Kidney (tissue), 14 donors: ENCODE results near the gene VDR. TPM values are rescaled to one million over a fixed set of nuclear protein-coding genes. Genes with fewer than 3 reads are reported as not detected.

Experiments
- DNase-seq, 5 donors: peaks; one replicate each; pipeline ENCODE4 v3.0.0-alpha.2; 2013 to 2020
- FAIRE-seq: peaks from 2 replicates; lab custom pipeline; 2012; peaks lifted over from hg19 to GRCh38; lab: Jason Lieb, UNC
- H3K27ac ChIP-seq, 2 donors: one replicate each; pipeline ENCODE4 v1.7.0; 2013; ENCODE audit warnings: low read depth in 2 of 2, low read length in 2 of 2, inconsistent platforms in 1 of 2
- H3K27me3 ChIP-seq: one replicate; pipeline ENCODE4 v1.7.1; 2013; ENCODE audit warnings: low read length, inconsistent platforms; ENCODE audit not compliant: control insufficient read depth, insufficient read depth
- H3K36me3 ChIP-seq, 3 donors: one replicate each; pipeline versions ENCODE4 v1.7.0 to v1.7.1; 2013; ENCODE audit warnings: low read length in 3 of 3, control low read depth in 1 of 3, inconsistent platforms in 1 of 3; ENCODE audit not compliant: insufficient read depth in 3 of 3, control insufficient read depth in 2 of 3
- H3K4me1 ChIP-seq, 3 donors: one replicate each; pipeline versions ENCODE4 v1.7.0 to v1.7.1; 2013; ENCODE audit warnings: low read length in 3 of 3, inconsistent platforms in 1 of 3, low read depth in 1 of 3; ENCODE audit not compliant: control insufficient read depth in 2 of 3, insufficient read depth in 2 of 3
- H3K4me3 ChIP-seq, 3 donors: one replicate each; pipeline versions ENCODE4 v1.7.0 to v1.8.1; 2013; ENCODE audit warnings: low read length in 3 of 3, control low read depth in 1 of 3, inconsistent platforms in 1 of 3
- H3K9ac ChIP-seq, 3 donors: one replicate each; pipeline versions ENCODE4 v1.7.0 to v1.7.1; 2013; ENCODE audit warnings: low read length in 3 of 3, control low read depth in 1 of 3, inconsistent platforms in 1 of 3
- H3K9me3 ChIP-seq, 3 donors: one replicate each; pipeline versions ENCODE4 v1.7.0 to v1.7.1; 2013; ENCODE audit warnings: low read length in 3 of 3, control low read depth in 1 of 3, inconsistent platforms in 1 of 3; ENCODE audit not compliant: control insufficient read depth in 2 of 3, insufficient read depth in 1 of 3
- intact Hi-C: fragments of 100-400 bp; cut with DNase I; formaldehyde crosslinking; loops from one replicate; pipeline ENCODE4 v1.11.1; 2022
- polyA plus RNA-seq: library from polyadenylated mRNA; stranded (reverse); fragments of 350-450 nt; fragmentation: Illumina TruSeq; extraction: RNeasy Lipid Tissue Mini Kit (QIAGEN cat#74804); gene quantifications from one replicate; pipeline ENCODE4 v1.2.3, GENCODE V29; 2014; ENCODE audit warnings: low read depth, low replicate concordance; ENCODE audit not compliant: insufficient read depth
- total RNA-seq: library from RNA; stranded (reverse); fragmentation: NEBNext Ultra II Directional; extraction: Animal tissue kit (Norgen Biotek cat#: 25700); gene quantifications from one replicate; pipeline ENCODE4 v1.2.1, GENCODE V29; 2021
- TF ChIP-seq, protein P1 (sequence below): IDR thresholded peaks from 3 replicates; pipeline ENCODE4 v1.5.1; 2012; ENCODE audit warnings: mild to moderate bottlenecking, moderate library complexity, borderline replicate concordance; ENCODE audit not compliant: insufficient read depth; ENCODE audit errors: extremely low read depth
- donor health status: control.
- donor health status: control.
- donor health status: control.
- donor health status: control.
- donor health status: control.
- donor health status: DM: yes; HTN: yes; CAD: no.
- donor health status: Normal renal cell carcinoma (clear cell type).

Gene VDR
- total and polyA plus RNA-seq, 2 donors from 2014 or later: 14.8 to 19.1 TPM

- TF ChIP-seq, protein P1, sequence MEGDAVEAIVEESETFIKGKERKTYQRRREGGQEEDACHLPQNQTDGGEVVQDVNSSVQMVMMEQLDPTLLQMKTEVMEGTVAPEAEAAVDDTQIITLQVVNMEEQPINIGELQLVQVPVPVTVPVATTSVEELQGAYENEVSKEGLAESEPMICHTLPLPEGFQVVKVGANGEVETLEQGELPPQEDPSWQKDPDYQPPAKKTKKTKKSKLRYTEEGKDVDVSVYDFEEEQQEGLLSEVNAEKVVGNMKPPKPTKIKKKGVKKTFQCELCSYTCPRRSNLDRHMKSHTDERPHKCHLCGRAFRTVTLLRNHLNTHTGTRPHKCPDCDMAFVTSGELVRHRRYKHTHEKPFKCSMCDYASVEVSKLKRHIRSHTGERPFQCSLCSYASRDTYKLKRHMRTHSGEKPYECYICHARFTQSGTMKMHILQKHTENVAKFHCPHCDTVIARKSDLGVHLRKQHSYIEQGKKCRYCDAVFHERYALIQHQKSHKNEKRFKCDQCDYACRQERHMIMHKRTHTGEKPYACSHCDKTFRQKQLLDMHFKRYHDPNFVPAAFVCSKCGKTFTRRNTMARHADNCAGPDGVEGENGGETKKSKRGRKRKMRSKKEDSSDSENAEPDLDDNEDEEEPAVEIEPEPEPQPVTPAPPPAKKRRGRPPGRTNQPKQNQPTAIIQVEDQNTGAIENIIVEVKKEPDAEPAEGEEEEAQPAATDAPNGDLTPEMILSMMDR: no peak
- no peak overlapping the region for H3K9ac ChIP-seq
- H3K27me3 ChIP-seq: no peaks in the 10 kb centered on the region
- DNase-seq: no peak
- H3K4me1 ChIP-seq: peaks cover 0 to 3% (median 0%) of the 10 kb centered on the region in 3 donors
- intact Hi-C loops: no loop called here
- no peaks in the 10 kb centered on the region for H3K9me3 ChIP-seq
- no peak overlapping the region for H3K27ac ChIP-seq
- no peak overlapping the region for H3K4me3 ChIP-seq
- H3K36me3 ChIP-seq: peaks cover 0 to 16% (median 2%) of the 10 kb centered on the region in 3 donors
- FAIRE-seq: no peak
These were observed 47.8 kb downstream of the VDR start for GRCh38 chr12:47856721-47857575.

DNA sequence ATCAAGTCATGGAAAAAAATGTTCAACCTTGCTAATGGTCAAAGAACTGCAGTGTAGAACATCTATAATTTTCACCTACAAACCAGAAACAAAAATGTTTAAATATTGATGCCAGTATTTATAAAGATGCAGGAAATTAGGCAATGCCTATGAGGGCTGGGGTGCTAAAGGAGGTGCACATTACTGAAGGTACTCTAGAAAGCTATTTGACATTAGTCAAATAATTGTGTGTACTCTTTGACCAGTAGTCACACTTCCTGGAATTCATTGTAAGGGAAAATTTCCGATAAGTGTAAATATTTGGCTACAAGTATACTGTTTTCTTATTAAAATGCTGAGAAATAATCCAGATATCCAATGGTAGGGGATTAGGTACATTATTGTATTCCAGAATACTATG, 48.7 kb downstream of the VDR start:
- peaks cover 0 to 19% (median 2%) of the 10 kb centered on the region in 3 donors for H3K36me3 ChIP-seq
- DNase-seq (no peak), FAIRE-seq (no peak)
- no peaks in the 10 kb centered on the region for H3K9me3 ChIP-seq
- no peaks in the 10 kb centered on the region for H3K27me3 ChIP-seq
- TF ChIP-seq, protein P1: no peak
- H3K9ac ChIP-seq: no peak overlapping the region
- H3K4me1 ChIP-seq: peaks cover 0 to 3% (median 0%) of the 10 kb centered on the region in 3 donors
- H3K27ac ChIP-seq: no peak overlapping the region
- intact Hi-C loops: no loop called here
- H3K4me3 ChIP-seq: no peak overlapping the region

DNA sequence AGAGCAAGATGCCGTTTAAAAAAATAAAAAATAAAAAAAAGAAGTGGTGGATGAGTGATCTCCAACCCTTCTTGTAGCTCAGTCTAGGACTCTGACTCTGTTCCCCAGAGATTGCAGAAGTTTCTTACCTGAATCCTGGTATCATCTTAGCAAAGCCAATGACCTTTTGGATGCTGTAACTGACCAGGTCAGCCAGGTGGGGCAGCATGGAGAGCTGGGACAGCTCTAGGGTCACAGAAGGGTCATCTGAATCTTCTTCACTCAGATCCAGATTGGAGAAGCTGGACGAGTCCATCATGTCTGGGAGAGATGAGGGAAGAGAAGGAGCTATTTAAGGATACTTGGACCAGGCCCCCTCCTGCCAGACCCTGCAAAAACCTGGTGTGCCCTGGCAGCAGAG, 49.3 kb downstream of the VDR start:
- H3K4me1 ChIP-seq: peaks cover 0 to 3% (median 0%) of the 10 kb centered on the region in 3 donors
- no peaks in the 10 kb centered on the region for H3K27me3 ChIP-seq
- no peak for FAIRE-seq
- no peak overlapping the region for H3K4me3 ChIP-seq
- no peaks in the 10 kb centered on the region for H3K9me3 ChIP-seq
- H3K27ac ChIP-seq: no peak overlapping the region
- TF ChIP-seq, protein P1: no peak
- intact Hi-C loops: no loop called here
- DNase-seq: no peak
- no peak overlapping the region for H3K9ac ChIP-seq
- peaks cover 0 to 21% (median 5%) of the 10 kb centered on the region in 3 donors for H3K36me3 ChIP-seq
